Fibroblast of lung (primary cell): Measurements from ENCODE around the gene TSC1. TPM values are rescaled to one million over a fixed set of nuclear protein-coding genes. Genes with fewer than 3 reads are reported as not detected.

Experiments used
- DNase-seq, 2 donors: peaks; one replicate each; pipeline versions ENCODE4 v3.0.0 to v3.0.0-alpha.2; 2010; ENCODE audit warnings: low read depth in 2 of 2
- H2AFZ ChIP-seq: 2 replicates; pipeline ENCODE4 v1.5.1; 2012; ENCODE audit warnings: low read length, control low read depth, inconsistent platforms
- H3K27ac ChIP-seq: 2 replicates; pipeline ENCODE4 v1.5.1; 2011; ENCODE audit warnings: low read length, control low read depth; ENCODE audit not compliant: insufficient read depth
- H3K27me3 ChIP-seq: 2 replicates; pipeline ENCODE4 v1.5.1; 2011; ENCODE audit warnings: mild to moderate bottlenecking, low read length; ENCODE audit not compliant: control insufficient read depth, insufficient read depth
- H3K36me3 ChIP-seq: 2 replicates; pipeline ENCODE4 v1.5.1; 2011; ENCODE audit warnings: low read length; ENCODE audit not compliant: control insufficient read depth, insufficient read depth
- H3K4me1 ChIP-seq: 2 replicates; pipeline ENCODE4 v1.5.1; 2011; ENCODE audit warnings: low read length; ENCODE audit not compliant: control insufficient read depth, insufficient read depth; ENCODE audit errors: extremely low read depth
- H3K4me2 ChIP-seq: 2 replicates; pipeline ENCODE4 v1.5.1; 2011; ENCODE audit warnings: low read length, control low read depth; ENCODE audit not compliant: insufficient read depth; ENCODE audit errors: extremely low read depth
- H3K4me3 ChIP-seq, 4 experiments: fragments of 200-600 bp in 1 of 4; sonication (generic) in 1 of 4; replicated peaks in 1 of 4; 2 replicates each; pipeline ENCODE4 v1.5.1; 2011 to 2016; ENCODE audit warnings: low read length in 4 of 4, low read depth in 3 of 4, mild to moderate bottlenecking in 3 of 4, control low read depth in 2 of 4, inconsistent platforms in 1 of 4, mixed read lengths in 1 of 4; ENCODE audit not compliant: insufficient read depth in 1 of 4; ENCODE audit errors: control extremely low read depth in 1 of 4
- H3K79me2 ChIP-seq: 2 replicates; pipeline ENCODE4 v1.5.1; 2012; ENCODE audit warnings: mild to moderate bottlenecking, low read length, inconsistent platforms; ENCODE audit not compliant: control insufficient read depth, insufficient read depth
- H3K9ac ChIP-seq: 2 replicates; pipeline ENCODE4 v1.5.1; 2011; ENCODE audit warnings: mild to moderate bottlenecking, low read length, control low read depth; ENCODE audit not compliant: insufficient read depth
- H3K9me3 ChIP-seq: 2 replicates; pipeline ENCODE4 v1.5.1; 2012; ENCODE audit warnings: low read depth, low read length; ENCODE audit not compliant: control insufficient read depth, insufficient read depth
- H4K20me1 ChIP-seq: 2 replicates; pipeline ENCODE4 v1.5.1; 2011; ENCODE audit warnings: low read length; ENCODE audit not compliant: control insufficient read depth, insufficient read depth; ENCODE audit errors: extremely low read depth
- CTCF ChIP-seq, 2 donors: IDR thresholded peaks in 1 of 2; conservative IDR thresholded peaks in 1 of 2; 1 replicate in 1 of 2; 2 replicates in 1 of 2; pipeline ENCODE4 v1.5.1; 2011 to 2012; ENCODE audit warnings: low read length in 2 of 2, control low read depth in 1 of 2, inconsistent platforms in 1 of 2, low read depth in 1 of 2, mild to moderate bottlenecking in 1 of 2
- EZH2 ChIP-seq: IDR thresholded peaks from 2 replicates; pipeline ENCODE4 v1.5.1; 2012; ENCODE audit warnings: low read length, control low read depth, mild to moderate bottlenecking; ENCODE audit errors: missing control alignments
- polyA plus RNA-seq, 2 donors: library from polyadenylated mRNA; depleted of rRNA in 1 of 2; stranded (reverse) in 1 of 2; unstranded in 1 of 2; fragments of >200 nt; gene quantifications; 2 replicates each; pipeline ENCODE4 v1.2.1, GENCODE V29; 2011 to 2012; ENCODE audit warnings: missing spikeins in 1 of 2
- total RNA-seq: library from RNA; depleted of rRNA; stranded (reverse); fragments of >200 nt; gene quantifications from 2 replicates; pipeline ENCODE4 v1.2.1, GENCODE V29; 2014

Gene TSC1
- total and polyA plus RNA-seq, 2 donors (not counting 1 experiment from before 2014, with no cell fraction given) = 41.5 to 48.0 TPM

- Histone ChIP-seq H3K9me3 (no peaks in the 10 kb centered on the region), H3K27me3 (peaks cover 20% of the 10 kb centered on the region), H3K27ac (no peak overlapping the region), H3K4me2 (no peak overlapping the region), H3K4me3 (no peak overlapping the region), H2AFZ (no peak overlapping the region), H4K20me1 (no peaks in the 10 kb centered on the region), H3K4me1 (no peaks in the 10 kb centered on the region), H3K36me3 (no peaks in the 10 kb centered on the region), H3K9ac (no peak overlapping the region), H3K79me2 (no peaks in the 10 kb centered on the region)
- DNase-seq = no peak
- TF ChIP-seq EZH2 = no peak
- no peak for TF ChIP-seq CTCF (conservative IDR thresholded peaks at IDR 0.05 in 1 of 2, IDR thresholded peaks at IDR 0.05 in 1 of 2; ENCODE audit: low read depth in 1 of 2, low read length in 2 of 2)
Observed at GRCh38 chr9:132989414-132989996, 45.1 kb upstream of the TSC1 start.

- TF ChIP-seq CTCF (conservative IDR thresholded peaks at IDR 0.05 in 1 of 2, IDR thresholded peaks at IDR 0.05 in 1 of 2; ENCODE audit: low read depth in 1 of 2, low read length in 2 of 2) (no peak), EZH2 (no peak)
- no peak overlapping the region for H3K4me2 ChIP-seq
- H3K9ac ChIP-seq = no peak overlapping the region
- H3K9me3 ChIP-seq = no peaks in the 10 kb centered on the region
- no peaks in the 10 kb centered on the region for H3K4me1 ChIP-seq
- H4K20me1 ChIP-seq = no peaks in the 10 kb centered on the region
- H3K4me3 ChIP-seq = no peak overlapping the region
- no peak overlapping the region for H3K27ac ChIP-seq
- H3K79me2 ChIP-seq = no peaks in the 10 kb centered on the region
- no peaks in the 10 kb centered on the region for H3K36me3 ChIP-seq
- H3K27me3 ChIP-seq = peaks cover 23% of the 10 kb centered on the region
- H2AFZ ChIP-seq = no peak overlapping the region
- no peak for DNase-seq
Observed at GRCh38 chr9:132989014-132989310, 44.5 kb upstream of the TSC1 start.

GRCh38 chr9:132988244-132989013 lies 44.0 kb upstream of the TSC1 start:
- no peak overlapping the region for H3K4me2 ChIP-seq
- no peak overlapping the region for H3K9ac ChIP-seq
- no peak for DNase-seq
- no peaks in the 10 kb centered on the region for H3K9me3 ChIP-seq
- no peaks in the 10 kb centered on the region for H3K4me1 ChIP-seq
- TF ChIP-seq CTCF (conservative IDR thresholded peaks at IDR 0.05 in 1 of 2, IDR thresholded peaks at IDR 0.05 in 1 of 2; ENCODE audit: low read depth in 1 of 2, low read length in 2 of 2) = no peak
- no peak for TF ChIP-seq EZH2
- no peak overlapping the region for H3K4me3 ChIP-seq
- no peaks in the 10 kb centered on the region for H4K20me1 ChIP-seq
- H2AFZ ChIP-seq = no peak overlapping the region
- H3K36me3 ChIP-seq = no peaks in the 10 kb centered on the region
- no peaks in the 10 kb centered on the region for H3K79me2 ChIP-seq
- H3K27me3 ChIP-seq = peaks cover 19% of the 10 kb centered on the region
- no peak overlapping the region for H3K27ac ChIP-seq
